Liver (tissue), 9 donors: ENCODE measurements around the gene IRF2. TPM values are rescaled to one million over a fixed set of nuclear protein-coding genes. Genes with fewer than 3 reads are reported as not detected.

Experiments
- DNase-seq: peaks from one replicate; pipeline ENCODE4 v3.0.0-alpha.2; 2017; ENCODE audit warnings: low spot score
- H3K27ac ChIP-seq, 2 donors: one replicate each; pipeline ENCODE4 v1.7.0; 2013; ENCODE audit warnings: inconsistent platforms in 2 of 2, low read length in 2 of 2, control low read depth in 1 of 2, low read depth in 1 of 2, mild to moderate bottlenecking in 1 of 2
- H3K27me3 ChIP-seq, 4 donors: one replicate each; pipeline versions ENCODE4 v1.6.1 to v1.7.0; 2013; ENCODE audit warnings: low read length in 3 of 4, inconsistent platforms in 1 of 4, mild to moderate bottlenecking in 1 of 4, moderate library complexity in 1 of 4; ENCODE audit not compliant: control insufficient read depth in 4 of 4, insufficient read depth in 4 of 4
- H3K36me3 ChIP-seq, 4 donors: one replicate each; pipeline versions ENCODE4 v1.6.1 to v1.7.0; 2013; ENCODE audit warnings: low read length in 3 of 4, mild to moderate bottlenecking in 3 of 4, low read depth in 1 of 4, moderate library complexity in 1 of 4; ENCODE audit not compliant: control insufficient read depth in 4 of 4, insufficient read depth in 3 of 4
- H3K4me1 ChIP-seq, 4 donors: one replicate each; pipeline versions ENCODE4 v1.6.1 to v1.7.0; 2013; ENCODE audit warnings: low read length in 3 of 4, mild to moderate bottlenecking in 3 of 4, moderate library complexity in 1 of 4; ENCODE audit not compliant: control insufficient read depth in 4 of 4, insufficient read depth in 4 of 4
- H3K4me3 ChIP-seq, 3 donors: one replicate each; pipeline versions ENCODE4 v1.6.1 to v1.7.0; 2013; ENCODE audit warnings: low read length in 3 of 3, control low read depth in 1 of 3, low read depth in 1 of 3, mild to moderate bottlenecking in 1 of 3
- H3K9ac ChIP-seq, 2 donors: one replicate each; pipeline ENCODE4 v1.7.0; 2013; ENCODE audit warnings: low read length in 2 of 2, mild to moderate bottlenecking in 2 of 2, moderate library complexity in 2 of 2, control low read depth in 1 of 2, low read depth in 1 of 2
- H3K9me3 ChIP-seq, 4 donors: one replicate each; pipeline versions ENCODE4 v1.6.1 to v1.7.0; 2013; ENCODE audit warnings: low read length in 3 of 4; ENCODE audit not compliant: control insufficient read depth in 4 of 4
- ATF3 ChIP-seq: IDR thresholded peaks from 2 replicates; pipeline ENCODE4 v1.6.1; 2016; ENCODE audit warnings: antibody characterized with exemption
- FOXA1 ChIP-seq: IDR thresholded peaks from 2 replicates; pipeline ENCODE4 v1.6.1; 2016; ENCODE audit warnings: antibody characterized with exemption
- FOXA2 ChIP-seq: IDR thresholded peaks from 2 replicates; pipeline ENCODE4 v1.6.1; 2016; ENCODE audit warnings: antibody characterized with exemption
- GABPA ChIP-seq, 2 donors: IDR thresholded peaks in 1 of 2; conservative IDR thresholded peaks in 1 of 2; 2 replicates each; pipeline ENCODE4 v1.6.1; 2016; ENCODE audit warnings: antibody characterized with exemption in 2 of 2, mild to moderate bottlenecking in 1 of 2, moderate library complexity in 1 of 2
- HNF4A ChIP-seq, 2 donors: conservative IDR thresholded peaks; 2 replicates each; pipeline ENCODE4 v1.6.1; 2016; ENCODE audit warnings: antibody characterized with exemption in 2 of 2, mild to moderate bottlenecking in 2 of 2
- HNF4G ChIP-seq: IDR thresholded peaks from 2 replicates; pipeline ENCODE4 v1.6.1; 2016; ENCODE audit warnings: antibody characterized with exemption
- JUND ChIP-seq, 2 donors: IDR thresholded peaks; 2 replicates each; pipeline ENCODE4 v1.6.1; 2016; ENCODE audit warnings: antibody characterized with exemption in 2 of 2
- MAX ChIP-seq: IDR thresholded peaks from 2 replicates; pipeline ENCODE4 v1.6.1; 2016; ENCODE audit warnings: antibody characterized with exemption
- NR2F2 ChIP-seq: IDR thresholded peaks from 2 replicates; pipeline ENCODE4 v1.6.1; 2016; ENCODE audit warnings: antibody characterized with exemption
- RAD21 ChIP-seq, 2 donors: IDR thresholded peaks; 2 replicates each; pipeline ENCODE4 v1.6.1; 2016; ENCODE audit warnings: antibody characterized with exemption in 2 of 2, mild to moderate bottlenecking in 2 of 2
- REST ChIP-seq: IDR thresholded peaks from 2 replicates; pipeline ENCODE4 v1.6.1; 2016; ENCODE audit warnings: antibody characterized with exemption, mild to moderate bottlenecking
- TAF1 ChIP-seq: conservative IDR thresholded peaks from 2 replicates; pipeline ENCODE4 v1.6.1; 2016; ENCODE audit warnings: antibody characterized with exemption, mild to moderate bottlenecking
- YY1 ChIP-seq: IDR thresholded peaks from 2 replicates; pipeline ENCODE4 v1.6.1; 2016; ENCODE audit warnings: antibody characterized with exemption, mild to moderate bottlenecking
- ZBTB33 ChIP-seq: IDR thresholded peaks from 2 replicates; pipeline ENCODE4 v1.6.1; 2016; ENCODE audit warnings: antibody characterized with exemption
- WGBS: extraction: QIAGEN DNeasy Blood & Tissue Kit; methylation state at CpG from one replicate; pipeline ENCODE4 v1.1.7; 2013; 5-methylcytosine and 5-hydroxymethylcytosine counted together
- polyA plus RNA-seq, 2 donors: library from polyadenylated mRNA; stranded (reverse) in 1 of 2; unstranded in 1 of 2; fragments of 200-250 nt in 1 of 2; fragments of >200 nt in 1 of 2; fragmentation: Nextera tagmentation in 1 of 2; extraction: Ambion mirVana in 1 of 2; gene quantifications; one replicate each; pipeline versions ENCODE4 v1.2.1 to v1.2.3, GENCODE V29; 2013 to 2015
- total RNA-seq, 2 donors: library from RNA; depleted of rRNA; stranded (reverse); fragments of >200 nt; gene quantifications; one replicate each; pipeline ENCODE4 v1.2.3, GENCODE V29; 2014
- donor health status: healthy.
- donor health status: healthy.
- donor health status: healthy.
- donor health status: healthy.
- donor health status: healthy.

IRF2 gene
- total and polyA plus RNA-seq, 4 donors, result 12.9 to 25.5 (median 22.2) TPM

GRCh38 chr4:184408684-184409081 lies 65.7 kb downstream of the IRF2 start (continued):
- no peak for TF ChIP-seq MAX
- TF ChIP-seq ZBTB33, result no peak
- no peak for TF ChIP-seq GABPA (IDR thresholded peaks at IDR 0.05 in 1 of 2, conservative IDR thresholded peaks at IDR 0.05 in 1 of 2)
- TF ChIP-seq JUND (IDR thresholded peaks at IDR 0.05), result no peak
- TF ChIP-seq FOXA1, result no peak

GRCh38 chr4:184408021-184408683 lies 66.2 kb downstream of the IRF2 start:
- 90% methylated on average over 8 of the region's 8 CpGs for WGBS
- TF ChIP-seq NR2F2 (no peak), ZBTB33 (no peak), YY1 (no peak), ATF3 (no peak), REST (no peak), HNF4A (conservative IDR thresholded peaks at IDR 0.05) (no peak), HNF4G (no peak), TAF1 (no peak), FOXA2 (no peak), RAD21 (IDR thresholded peaks at IDR 0.05) (no peak)
- H3K4me1 ChIP-seq, result peaks cover 0 to 4% (median 0%) of the 10 kb centered on the region in 4 donors

More at GRCh38 chr4:184408021-184408683, 66.2 kb downstream of the IRF2 start:
- Histone ChIP-seq H3K9me3 (no peaks in the 10 kb centered on the region), H3K27me3 (no peaks in the 10 kb centered on the region), H3K27ac (no peak overlapping the region), H3K36me3 (peaks cover 11 to 47% (median 41%) of the 10 kb centered on the region in 4 donors), H3K4me3 (no peak overlapping the region), H3K9ac (no peak overlapping the region)
- no peak for DNase-seq
